K562 (cell line): Measurements from ENCODE around the gene DGUOK. TPM values are rescaled to one million over a fixed set of nuclear protein-coding genes. Genes with fewer than 3 reads are reported as not detected.
A peak's percentile ranks its signal among the peaks of the same experiment; 100 is the strongest.

Experiments
- CHD2 ChIP-seq: IDR thresholded peaks from 2 replicates; pipeline ENCODE4 v1.6.1; 2011; ENCODE audit warnings: low read depth, low read length
- HEY1 ChIP-seq: fragments of 250-450 bp; sonication (Bioruptor Pico); IDR thresholded peaks from 2 replicates; pipeline ENCODE4 v1.5.0; 2020; ENCODE audit warnings: mild to moderate bottlenecking, moderate library complexity, borderline replicate concordance
- MCM5 ChIP-seq: fragments of 450-650 bp; IDR thresholded peaks from 2 replicates; pipeline ENCODE4 v1.6.1; 2016; ENCODE audit warnings: low read depth
- SMARCE1 ChIP-seq: fragments of 450-650 bp; IDR thresholded peaks from 2 replicates; pipeline ENCODE4 v1.7.1; 2016; ENCODE audit warnings: mild to moderate bottlenecking
- ZBTB7A ChIP-seq: IDR thresholded peaks from 2 replicates; pipeline ENCODE4 v1.6.1; 2011; ENCODE audit warnings: low read depth, mild to moderate bottlenecking, low read length, moderate library complexity, borderline replicate concordance; ENCODE audit not compliant: control insufficient read depth
- ZNF766 ChIP-seq: fragments of 200-800 bp; sonication (Bioruptor generic); conservative IDR thresholded peaks from 2 replicates; pipeline ENCODE4 v1.6.1; 2016; ENCODE audit warnings: missing genetic modification characterization, missing compliant biosample characterization
- polyA plus RNA-seq, 8 experiments: library from polyadenylated mRNA; depleted of rRNA in 4 of 8; stranded (reverse) in 5 of 8; unstranded in 3 of 8; fragments of >200 nt; fragmentation: Nextera tagmentation in 2 of 8; fragmentation: Illumina TruSeq in 1 of 8; extraction: Ambion mirVana in 2 of 8; extraction: Trizol in 1 of 8; gene quantifications; 2 replicates each; pipeline versions ENCODE4 v1.2.1 to v1.2.3, GENCODE V29; 2011 to 2014; ENCODE audit warnings: inconsistent platforms in 1 of 8, missing spikeins in 1 of 8
- total RNA-seq, 7 experiments: library from RNA; depleted of rRNA in 6 of 7; stranded (reverse); fragments of >200 nt in 6 of 7; fragmentation: Illumina TruSeq in 2 of 7; extraction: Trizol in 2 of 7; gene quantifications; 2 replicates each; pipeline versions ENCODE4 v1.2.1 to v1.2.3, GENCODE V29; 2011 to 2021; ENCODE audit warnings: low replicate concordance in 1 of 7
- TF ChIP-seq, protein P1 (sequence below): fragments of 450-650 bp; IDR thresholded peaks from 2 replicates; pipeline ENCODE4 v1.6.1; 2016
- TF ChIP-seq, protein P2 (sequence below): fragments of 250-450 bp; sonication (Bioruptor Pico); IDR thresholded peaks from 2 replicates; pipeline ENCODE4 v1.5.0; 2020; ENCODE audit warnings: mild to moderate bottlenecking
- TF ChIP-seq, protein P3 (sequence below), 2 experiments: fragments of 450-650 bp in 1 of 2; sonication (generic) in 1 of 2; formaldehyde crosslinking in 1 of 2; IDR thresholded peaks; 2 replicates each; pipeline versions ENCODE4 v1.7.1 to v1.9.0; 2016 to 2022; ENCODE audit warnings: inconsistent platforms in 1 of 2, mild to moderate bottlenecking in 1 of 2, missing genetic modification reagents in 1 of 2
- TF ChIP-seq, protein P4 (sequence below): fragments of 250-450 bp; sonication (Bioruptor Pico); IDR thresholded peaks from 2 replicates; pipeline ENCODE4 v1.5.0; 2021

The DGUOK gene
- total and polyA plus RNA-seq, 9 of the 15 experiments (the other 6 are each of a cell fraction or from before 2014, with no cell fraction given): 67.0 to 288 (median 126) TPM

DNA sequence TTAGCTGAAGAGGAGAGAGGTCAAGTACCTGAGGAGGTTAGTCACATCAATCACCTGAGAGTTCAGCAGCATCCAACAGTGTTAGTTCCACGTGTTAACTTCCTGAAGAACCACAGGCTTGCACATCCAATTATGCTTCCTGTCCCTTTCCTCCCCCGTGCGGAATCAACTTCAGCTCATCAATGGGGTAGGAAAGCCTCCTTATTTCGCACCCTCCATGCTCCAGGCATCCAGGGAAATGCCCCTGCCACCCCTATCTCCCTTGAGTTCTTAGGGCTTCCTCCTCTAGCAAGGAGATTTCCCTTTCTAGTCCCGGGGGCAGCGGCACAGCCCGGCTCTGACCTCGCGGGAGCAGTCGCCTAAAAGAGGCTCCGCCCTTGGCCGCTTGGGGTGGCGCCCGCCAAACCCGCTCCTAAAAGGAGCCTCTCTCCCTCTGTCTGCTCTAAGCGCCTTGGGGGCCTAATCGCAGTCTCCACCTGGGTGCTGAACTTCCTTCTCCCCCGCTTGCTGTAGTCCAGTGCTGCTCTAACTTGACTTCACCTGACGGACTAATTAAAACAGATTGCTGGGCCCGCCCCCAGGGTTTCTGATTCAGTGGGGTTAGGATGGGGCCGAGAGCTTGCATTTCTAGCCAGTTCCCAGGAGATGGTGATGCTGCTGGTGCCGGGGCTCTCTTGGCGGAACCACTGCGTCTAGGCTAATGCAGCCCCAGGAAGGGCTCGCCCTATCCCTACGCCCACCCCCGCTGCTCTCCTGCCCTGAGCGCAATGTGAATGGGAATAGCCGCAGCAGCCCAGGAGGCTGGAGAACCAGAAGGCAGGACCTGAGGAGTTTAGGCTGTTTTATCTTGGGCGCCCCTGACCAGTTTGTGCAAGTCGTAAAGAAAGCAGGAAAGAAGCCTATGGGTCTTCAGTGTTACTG, 54.7 kb downstream of the DGUOK start (continued):
- TF ChIP-seq, protein P1, sequence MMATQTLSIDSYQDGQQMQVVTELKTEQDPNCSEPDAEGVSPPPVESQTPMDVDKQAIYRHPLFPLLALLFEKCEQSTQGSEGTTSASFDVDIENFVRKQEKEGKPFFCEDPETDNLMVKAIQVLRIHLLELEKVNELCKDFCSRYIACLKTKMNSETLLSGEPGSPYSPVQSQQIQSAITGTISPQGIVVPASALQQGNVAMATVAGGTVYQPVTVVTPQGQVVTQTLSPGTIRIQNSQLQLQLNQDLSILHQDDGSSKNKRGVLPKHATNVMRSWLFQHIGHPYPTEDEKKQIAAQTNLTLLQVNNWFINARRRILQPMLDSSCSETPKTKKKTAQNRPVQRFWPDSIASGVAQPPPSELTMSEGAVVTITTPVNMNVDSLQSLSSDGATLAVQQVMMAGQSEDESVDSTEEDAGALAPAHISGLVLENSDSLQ: peak; percentile 46
- TF ChIP-seq ZNF766 (CRISPR knock-in tag) (no peak), HEY1 (CRISPR knock-in tag) (no peak), ZBTB7A (peak; percentile 40), MCM5 (no peak), CHD2 (peak; percentile 77), SMARCE1 (peak; percentile 59)
- TF ChIP-seq, protein P2, sequence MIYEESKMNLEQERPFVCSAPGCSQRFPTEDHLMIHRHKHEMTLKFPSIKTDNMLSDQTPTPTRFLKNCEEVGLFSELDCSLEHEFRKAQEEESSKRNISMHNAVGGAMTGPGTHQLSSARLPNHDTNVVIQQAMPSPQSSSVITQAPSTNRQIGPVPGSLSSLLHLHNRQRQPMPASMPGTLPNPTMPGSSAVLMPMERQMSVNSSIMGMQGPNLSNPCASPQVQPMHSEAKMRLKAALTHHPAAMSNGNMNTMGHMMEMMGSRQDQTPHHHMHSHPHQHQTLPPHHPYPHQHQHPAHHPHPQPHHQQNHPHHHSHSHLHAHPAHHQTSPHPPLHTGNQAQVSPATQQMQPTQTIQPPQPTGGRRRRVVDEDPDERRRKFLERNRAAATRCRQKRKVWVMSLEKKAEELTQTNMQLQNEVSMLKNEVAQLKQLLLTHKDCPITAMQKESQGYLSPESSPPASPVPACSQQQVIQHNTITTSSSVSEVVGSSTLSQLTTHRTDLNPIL (CRISPR knock-in tag): no peak
- TF ChIP-seq, protein P3, sequence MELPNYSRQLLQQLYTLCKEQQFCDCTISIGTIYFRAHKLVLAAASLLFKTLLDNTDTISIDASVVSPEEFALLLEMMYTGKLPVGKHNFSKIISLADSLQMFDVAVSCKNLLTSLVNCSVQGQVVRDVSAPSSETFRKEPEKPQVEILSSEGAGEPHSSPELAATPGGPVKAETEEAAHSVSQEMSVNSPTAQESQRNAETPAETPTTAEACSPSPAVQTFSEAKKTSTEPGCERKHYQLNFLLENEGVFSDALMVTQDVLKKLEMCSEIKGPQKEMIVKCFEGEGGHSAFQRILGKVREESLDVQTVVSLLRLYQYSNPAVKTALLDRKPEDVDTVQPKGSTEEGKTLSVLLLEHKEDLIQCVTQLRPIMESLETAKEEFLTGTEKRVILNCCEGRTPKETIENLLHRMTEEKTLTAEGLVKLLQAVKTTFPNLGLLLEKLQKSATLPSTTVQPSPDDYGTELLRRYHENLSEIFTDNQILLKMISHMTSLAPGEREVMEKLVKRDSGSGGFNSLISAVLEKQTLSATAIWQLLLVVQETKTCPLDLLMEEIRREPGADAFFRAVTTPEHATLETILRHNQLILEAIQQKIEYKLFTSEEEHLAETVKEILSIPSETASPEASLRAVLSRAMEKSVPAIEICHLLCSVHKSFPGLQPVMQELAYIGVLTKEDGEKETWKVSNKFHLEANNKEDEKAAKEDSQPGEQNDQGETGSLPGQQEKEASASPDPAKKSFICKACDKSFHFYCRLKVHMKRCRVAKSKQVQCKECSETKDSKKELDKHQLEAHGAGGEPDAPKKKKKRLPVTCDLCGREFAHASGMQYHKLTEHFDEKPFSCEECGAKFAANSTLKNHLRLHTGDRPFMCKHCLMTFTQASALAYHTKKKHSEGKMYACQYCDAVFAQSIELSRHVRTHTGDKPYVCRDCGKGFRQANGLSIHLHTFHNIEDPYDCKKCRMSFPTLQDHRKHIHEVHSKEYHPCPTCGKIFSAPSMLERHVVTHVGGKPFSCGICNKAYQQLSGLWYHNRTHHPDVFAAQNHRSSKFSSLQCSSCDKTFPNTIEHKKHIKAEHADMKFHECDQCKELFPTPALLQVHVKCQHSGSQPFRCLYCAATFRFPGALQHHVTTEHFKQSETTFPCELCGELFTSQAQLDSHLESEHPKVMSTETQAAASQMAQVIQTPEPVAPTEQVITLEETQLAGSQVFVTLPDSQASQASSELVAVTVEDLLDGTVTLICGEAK (IDR thresholded peaks at IDR 0.05): peak; percentile 57
- TF ChIP-seq, protein P3 (CRISPR knock-in tag; IDR thresholded peaks at IDR 0.05): no peak
- TF ChIP-seq, protein P4, sequence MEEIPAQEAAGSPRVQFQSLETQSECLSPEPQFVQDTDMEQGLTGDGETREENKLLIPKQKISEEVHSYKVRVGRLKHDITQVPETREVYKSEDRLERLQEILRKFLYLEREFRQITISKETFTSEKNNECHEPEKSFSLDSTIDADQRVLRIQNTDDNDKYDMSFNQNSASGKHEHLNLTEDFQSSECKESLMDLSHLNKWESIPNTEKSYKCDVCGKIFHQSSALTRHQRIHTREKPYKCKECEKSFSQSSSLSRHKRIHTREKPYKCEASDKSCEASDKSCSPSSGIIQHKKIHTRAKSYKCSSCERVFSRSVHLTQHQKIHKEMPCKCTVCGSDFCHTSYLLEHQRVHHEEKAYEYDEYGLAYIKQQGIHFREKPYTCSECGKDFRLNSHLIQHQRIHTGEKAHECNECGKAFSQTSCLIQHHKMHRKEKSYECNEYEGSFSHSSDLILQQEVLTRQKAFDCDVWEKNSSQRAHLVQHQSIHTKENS: no peak
